Activated naive CD4-positive, alpha-beta T cell treated with anti-CD3 and anti-CD28 coated beads for 36 hours (primary cell): ENCODE results near the gene OR13C2. TPM values are rescaled to one million over a fixed set of nuclear protein-coding genes. Genes with fewer than 3 reads are reported as not detected.
"Not testable (repeated sequence)": the region's sequence is repeated elsewhere in the genome, so short reads cannot be mapped to it uniquely, and the experiment has no call there.

Experiments used
- CTCF ChIA-PET: fragments of 350-600 bp; sonication (Branson Sonifier 250); formaldehyde crosslinking; loops from one replicate; lab custom pipeline; 2021; ENCODE audit warnings: antibody characterized with exemption; lab: Charles Lee
- DNase-seq: peaks from one replicate; pipeline ENCODE4 v3.0.0-alpha.2; 2020
- H3K27ac Mint-ChIP-seq: one replicate; pipeline ENCODE4 v1.8.0; 2021; ENCODE audit warnings: mild to moderate bottlenecking, mixed read lengths
- H3K27me3 Mint-ChIP-seq: one replicate; pipeline ENCODE4 v1.8.0; 2021; ENCODE audit warnings: low read depth, mixed read lengths
- H3K36me3 Mint-ChIP-seq: one replicate; pipeline ENCODE4 v1.8.0; 2021; ENCODE audit warnings: low read depth, mixed read lengths
- H3K4me1 Mint-ChIP-seq: one replicate; pipeline ENCODE4 v1.8.0; 2021; ENCODE audit warnings: low read depth, mixed read lengths
- H3K4me3 Mint-ChIP-seq: one replicate; pipeline ENCODE4 v1.8.0; 2021; ENCODE audit warnings: mild to moderate bottlenecking, moderate library complexity, mixed read lengths
- H3K9me3 Mint-ChIP-seq: one replicate; pipeline ENCODE4 v1.8.0; 2021; ENCODE audit warnings: mixed read lengths
- intact Hi-C: fragments of 100-400 bp; cut with micrococcal nuclease; formaldehyde crosslinking; loops from one replicate; pipeline ENCODE4 v1.15.1; 2023
- total RNA-seq, 2 experiments: library from RNA; stranded (reverse); gene quantifications; one replicate each; pipeline ENCODE4 v1.2.3, GENCODE V29; 2021

The OR13C2 gene, protein sequence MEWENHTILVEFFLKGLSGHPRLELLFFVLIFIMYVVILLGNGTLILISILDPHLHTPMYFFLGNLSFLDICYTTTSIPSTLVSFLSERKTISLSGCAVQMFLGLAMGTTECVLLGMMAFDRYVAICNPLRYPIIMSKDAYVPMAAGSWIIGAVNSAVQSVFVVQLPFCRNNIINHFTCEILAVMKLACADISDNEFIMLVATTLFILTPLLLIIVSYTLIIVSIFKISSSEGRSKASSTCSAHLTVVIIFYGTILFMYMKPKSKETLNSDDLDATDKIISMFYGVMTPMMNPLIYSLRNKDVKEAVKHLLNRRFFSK
- total RNA-seq: not detected

DNA sequence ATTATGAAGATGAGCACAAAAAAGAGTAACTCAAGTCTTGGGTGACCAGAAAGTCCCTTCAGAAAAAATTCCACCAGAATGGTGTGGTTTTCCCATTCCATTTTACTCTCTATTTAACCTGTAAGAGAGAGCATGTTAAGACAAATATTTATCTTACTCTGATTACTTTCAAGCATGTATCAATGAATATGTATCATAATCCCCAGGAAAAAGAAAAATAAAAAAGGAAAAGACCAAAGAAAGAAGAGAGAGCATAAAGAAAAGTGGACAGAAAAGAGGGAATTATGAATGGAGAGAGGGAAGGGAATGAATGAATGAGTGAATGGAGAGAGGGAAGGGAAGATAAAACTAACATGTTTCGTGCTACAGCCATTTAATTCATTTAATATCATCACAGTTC lies at the start of gene OR13C2:
OR13C2 (minus strand) TSS at position 101 of the 400 bp plus-strand sequence; CDS start at position 101, 0 bp downstream.
- H3K4me1 Mint-ChIP-seq, DNase-seq, CTCF ChIA-PET, H3K9me3 Mint-ChIP-seq, H3K4me3 Mint-ChIP-seq, H3K36me3 Mint-ChIP-seq, H3K27me3 Mint-ChIP-seq, intact Hi-C loops, H3K27ac Mint-ChIP-seq: not testable (repeated sequence)

DNA sequence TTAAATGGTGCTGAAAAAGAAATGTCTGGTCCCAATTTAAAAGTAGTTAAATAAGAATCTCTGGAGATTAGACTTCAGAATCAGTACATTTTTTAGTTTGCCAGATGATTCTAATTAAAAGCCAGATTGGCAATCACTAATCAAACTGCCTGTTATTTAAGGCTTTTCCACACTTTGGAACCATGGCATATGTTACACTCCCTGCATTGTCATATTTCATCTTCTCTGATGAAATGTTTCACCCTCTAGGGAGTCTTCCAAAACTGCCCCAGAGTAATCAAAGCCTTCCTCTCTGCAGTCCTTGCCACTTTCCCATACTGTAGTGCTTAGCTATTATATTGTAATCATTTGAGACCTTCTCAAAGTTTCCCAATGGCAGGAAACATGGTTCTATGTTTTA lies 30.0 kb upstream of the OR13C2 start:
- Mint-ChIP-seq H3K27me3 (no peaks in the 10 kb centered on the region), H3K36me3 (no peaks in the 10 kb centered on the region), H3K4me1 (no peaks in the 10 kb centered on the region), H3K27ac (no peak overlapping the region), H3K4me3 (no peak overlapping the region), H3K9me3 (peaks cover 7% of the 10 kb centered on the region)
- intact Hi-C loops: no loop called here
- CTCF ChIA-PET: no interaction called here
- no peak for DNase-seq

DNA sequence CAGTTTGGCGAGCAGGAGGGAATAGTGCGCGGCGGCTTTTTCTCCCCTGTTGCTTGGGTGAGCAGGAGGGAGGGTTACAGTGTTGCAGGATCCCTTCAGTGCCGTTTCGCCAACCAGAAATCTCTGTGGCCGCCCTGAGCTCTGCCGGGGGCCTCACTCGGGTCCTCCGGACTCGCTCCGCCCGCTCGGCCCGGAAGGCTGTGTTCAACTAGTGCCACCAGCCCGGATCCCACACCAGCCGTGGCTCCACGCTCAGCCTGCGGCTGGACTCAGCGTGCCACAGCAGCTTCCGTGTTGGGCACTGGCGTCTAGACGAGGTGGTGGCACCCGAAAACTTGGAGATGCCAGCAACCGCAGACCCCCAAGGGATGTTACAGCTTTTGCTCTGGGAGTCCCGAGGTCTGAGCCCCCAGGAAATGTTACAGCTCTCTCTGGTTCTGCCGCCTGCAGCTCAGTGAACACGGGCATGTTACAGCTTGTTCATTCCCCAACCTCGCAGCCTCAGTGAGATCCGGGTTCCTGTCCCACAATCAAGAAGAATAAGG lies 28.6 kb upstream of the OR13C2 start:
- H3K27me3 Mint-ChIP-seq: no peaks in the 10 kb centered on the region
- DNase-seq: no peak
- H3K36me3 Mint-ChIP-seq: no peaks in the 10 kb centered on the region
- intact Hi-C loops: no loop called here
- H3K27ac Mint-ChIP-seq: no peak overlapping the region
- H3K4me1 Mint-ChIP-seq: no peaks in the 10 kb centered on the region
- H3K4me3 Mint-ChIP-seq: no peak overlapping the region
- CTCF ChIA-PET: no interaction called here
- H3K9me3 Mint-ChIP-seq: peaks cover 4% of the 10 kb centered on the region

DNA sequence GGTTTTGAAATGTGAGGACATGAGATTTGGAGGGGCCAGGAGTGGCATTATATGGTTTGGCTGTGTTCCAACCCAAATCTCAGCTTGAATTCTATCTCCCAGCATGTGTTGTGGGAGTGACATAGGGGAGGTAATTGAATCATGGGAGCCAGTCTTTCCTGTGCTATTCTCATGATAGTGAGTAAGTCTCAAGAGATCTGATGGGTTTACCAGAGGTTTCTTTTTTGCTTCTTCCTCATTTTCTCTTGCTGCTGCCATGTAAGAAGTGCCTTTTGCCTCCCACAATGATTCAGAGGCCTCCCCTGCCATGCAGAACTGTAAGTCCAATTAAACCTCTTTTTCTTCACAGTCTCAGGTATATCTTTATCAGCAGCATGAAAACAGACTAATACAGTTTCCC lies 20.5 kb upstream of the OR13C2 start:
- H3K4me1 Mint-ChIP-seq, H3K36me3 Mint-ChIP-seq, intact Hi-C loops, H3K27ac Mint-ChIP-seq, DNase-seq, H3K27me3 Mint-ChIP-seq, H3K4me3 Mint-ChIP-seq, CTCF ChIA-PET: not testable (repeated sequence)
- peaks cover 10% of the 10 kb centered on the region for H3K9me3 Mint-ChIP-seq

DNA sequence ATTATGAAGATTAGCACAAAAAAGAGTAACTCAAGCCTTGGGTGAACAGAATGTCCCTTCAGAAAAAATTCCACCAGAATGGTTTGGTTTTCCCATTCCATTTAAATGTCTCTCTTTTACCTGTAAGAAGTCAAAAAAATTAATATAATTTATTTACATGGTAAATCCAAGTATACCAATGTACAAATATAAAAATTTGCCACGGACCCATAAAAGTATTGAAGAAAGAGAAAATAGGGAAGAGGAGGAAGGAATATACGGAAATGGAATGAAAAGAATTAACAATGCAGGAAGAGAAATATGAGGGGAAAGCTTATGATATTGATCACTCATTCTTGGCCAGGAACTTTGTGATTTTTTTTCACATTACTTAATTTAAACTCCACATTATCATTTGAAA lies 12.7 kb upstream of the OR13C2 start, which contains the start of gene OR13C9:
OR13C9 (minus strand) TSS at position 101 of the 400 bp plus-strand sequence; CDS start at position 101, 0 bp downstream.
- H3K27me3 Mint-ChIP-seq: no peaks in the 10 kb centered on the region
- no peaks in the 10 kb centered on the region for H3K9me3 Mint-ChIP-seq
- no peak within 1 kb of the TSS for H3K27ac Mint-ChIP-seq
- DNase-seq: no peak
- no peaks in the 10 kb centered on the region for H3K4me1 Mint-ChIP-seq
- intact Hi-C loops: no loop called here
- CTCF ChIA-PET: no interaction called here
- no peaks in the 10 kb centered on the region for H3K36me3 Mint-ChIP-seq
- no peak within 1 kb of the TSS for H3K4me3 Mint-ChIP-seq

DNA sequence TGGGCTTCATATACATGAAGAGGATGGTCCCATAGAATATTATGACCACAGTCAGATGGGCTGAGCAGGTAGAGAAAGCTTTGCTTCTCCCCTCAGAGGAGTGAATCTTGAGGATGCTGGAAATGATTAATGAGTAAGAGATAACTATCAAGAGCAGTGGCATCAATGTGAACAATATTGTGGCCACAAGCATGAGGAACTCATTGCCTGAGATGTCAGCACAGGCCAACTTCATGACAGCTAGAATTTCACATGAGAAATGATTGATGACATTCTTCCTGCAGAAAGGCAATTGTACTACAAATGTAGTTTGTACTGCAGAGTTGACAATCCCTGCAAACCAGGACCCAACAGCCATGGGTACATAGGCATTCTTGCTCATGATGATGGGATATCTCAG lies 12.0 kb upstream of the OR13C2 start:
- DNase-seq: no peak
- Mint-ChIP-seq H3K36me3 (no peaks in the 10 kb centered on the region), H3K4me1 (no peaks in the 10 kb centered on the region), H3K27me3 (no peaks in the 10 kb centered on the region), H3K27ac (no peak overlapping the region), H3K9me3 (no peaks in the 10 kb centered on the region), H3K4me3 (no peak overlapping the region)
- intact Hi-C loops: no loop called here
- CTCF ChIA-PET: no interaction called here

DNA sequence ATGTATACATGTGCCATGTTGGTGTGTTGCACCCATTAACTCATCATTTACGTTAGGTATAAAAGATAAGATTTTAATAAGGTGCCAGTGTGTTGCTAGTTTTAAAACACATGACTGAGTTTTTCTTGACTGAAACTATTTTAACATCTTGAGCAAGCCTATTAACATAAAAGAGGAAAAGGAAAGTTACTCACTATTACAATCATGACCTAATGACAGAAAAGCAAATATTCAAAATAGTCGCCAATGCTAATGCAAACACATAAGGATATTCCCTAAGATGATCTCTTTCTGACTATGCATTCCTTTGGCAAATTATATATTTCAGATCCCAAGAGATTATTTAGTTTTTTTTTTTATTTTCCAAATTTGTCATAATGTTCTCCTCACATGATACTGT lies 5.8 kb upstream of the OR13C2 start:
- CTCF ChIA-PET: no interaction called here
- Mint-ChIP-seq H3K27ac (no peak overlapping the region), H3K9me3 (no peaks in the 10 kb centered on the region), H3K4me1 (no peaks in the 10 kb centered on the region), H3K27me3 (peaks cover 4% of the 10 kb centered on the region), H3K4me3 (no peak overlapping the region), H3K36me3 (no peaks in the 10 kb centered on the region)
- intact Hi-C loops: no loop called here
- DNase-seq: no peak

DNA sequence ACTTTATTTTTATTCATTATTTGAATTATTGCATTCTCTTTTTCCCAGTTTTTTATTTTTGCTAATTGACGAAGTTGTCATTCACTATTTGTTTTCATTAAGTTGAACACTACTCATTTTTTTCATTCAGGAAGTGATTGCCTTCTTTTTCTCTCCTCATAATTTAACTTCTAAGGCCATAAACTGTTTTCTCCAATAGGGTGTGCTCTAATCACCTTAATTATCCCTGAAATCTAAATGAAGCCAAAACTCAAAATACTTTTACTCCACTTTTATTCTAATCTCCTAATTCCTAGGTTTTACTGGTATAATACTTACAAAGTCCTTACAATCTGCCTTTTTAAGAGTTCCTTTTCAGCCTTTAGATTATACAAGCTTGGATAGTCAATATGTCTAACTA lies 2.9 kb upstream of the OR13C2 start:
- Mint-ChIP-seq H3K4me3 (no peak overlapping the region), H3K27ac (no peak overlapping the region), H3K36me3 (no peaks in the 10 kb centered on the region), H3K9me3 (no peaks in the 10 kb centered on the region), H3K27me3 (peaks cover 4% of the 10 kb centered on the region), H3K4me1 (no peaks in the 10 kb centered on the region)
- CTCF ChIA-PET: no interaction called here
- no peak for DNase-seq
- intact Hi-C loops: loop anchor here (1.0 kb wide), 1 partner anchor 135 kb away; no protein-coding TSS in a partner anchor

DNA sequence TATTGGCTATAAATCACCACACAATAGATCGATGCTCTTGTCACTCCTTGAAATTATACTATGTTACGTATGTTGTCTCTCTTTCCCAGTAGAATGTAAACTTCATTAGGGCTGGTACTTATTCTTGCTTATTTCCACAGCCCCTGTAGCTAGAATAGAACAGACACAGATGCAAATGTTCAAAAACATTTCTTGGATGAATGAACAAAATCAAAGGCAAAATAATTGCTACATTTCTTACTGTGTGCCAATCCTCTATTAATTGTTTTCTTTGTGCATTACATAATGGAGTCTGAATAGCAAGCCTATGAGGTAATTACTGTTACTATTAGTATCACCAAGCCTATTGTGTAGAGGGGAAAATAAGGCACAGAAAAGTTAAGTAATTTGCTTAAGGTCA lies 725 bp upstream of the OR13C2 start:
- Mint-ChIP-seq H3K4me1 (no peaks in the 10 kb centered on the region), H3K9me3 (no peaks in the 10 kb centered on the region), H3K4me3 (no peak overlapping the region), H3K27me3 (peaks cover 4% of the 10 kb centered on the region), H3K27ac (no peak overlapping the region), H3K36me3 (no peaks in the 10 kb centered on the region)
- intact Hi-C loops: no loop called here
- no peak for DNase-seq
- CTCF ChIA-PET: interaction anchor here (0.7 kb wide), 1 partner anchor 15 kb away, joined by 3 read pairs; no protein-coding TSS in a partner anchor

DNA sequence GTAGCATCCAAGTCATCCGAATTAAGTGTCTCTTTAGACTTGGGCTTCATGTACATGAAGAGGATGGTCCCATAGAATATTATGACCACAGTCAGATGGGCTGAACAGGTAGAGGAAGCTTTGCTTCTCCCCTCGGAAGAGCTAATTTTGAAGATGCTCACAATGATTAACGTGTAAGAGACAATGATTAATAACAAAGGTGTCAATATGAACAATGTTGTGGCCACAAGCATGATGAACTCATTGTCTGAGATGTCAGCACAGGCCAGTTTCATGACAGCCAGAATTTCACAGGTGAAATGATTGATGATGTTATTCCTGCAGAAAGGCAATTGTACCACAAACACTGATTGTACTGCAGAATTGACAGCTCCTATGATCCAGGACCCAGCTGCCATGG lies 626 bp downstream of the OR13C2 start:
- CTCF ChIA-PET: no interaction called here
- intact Hi-C loops: no loop called here
- Mint-ChIP-seq H3K27ac (no peak overlapping the region), H3K9me3 (no peaks in the 10 kb centered on the region), H3K27me3 (peaks cover 4% of the 10 kb centered on the region), H3K4me1 (no peaks in the 10 kb centered on the region), H3K4me3 (no peak overlapping the region), H3K36me3 (no peaks in the 10 kb centered on the region)
- no peak for DNase-seq

DNA sequence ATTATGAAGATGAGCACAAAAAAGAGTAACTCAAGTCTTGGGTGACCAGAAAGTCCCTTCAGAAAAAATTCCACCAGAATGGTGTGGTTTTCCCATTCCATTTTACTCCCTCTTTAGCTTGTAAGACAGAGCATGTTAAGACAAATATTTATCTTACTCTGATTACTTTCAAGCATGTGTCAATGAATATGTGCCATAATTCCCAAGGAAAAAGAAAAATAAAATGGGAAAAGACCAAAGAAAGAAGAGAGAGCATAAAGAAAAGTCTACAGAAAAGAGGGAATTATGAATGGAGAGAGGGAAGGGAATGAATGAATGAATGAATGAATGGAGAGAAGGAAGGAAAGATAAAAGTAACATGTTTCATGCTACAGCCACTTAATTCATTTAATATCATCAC lies 6.1 kb downstream of the OR13C2 start, which contains the start of gene OR13C5:
OR13C5 (minus strand) TSS at position 101 of the 400 bp plus-strand sequence; CDS start at position 101, 0 bp downstream.
- H3K4me1 Mint-ChIP-seq, H3K36me3 Mint-ChIP-seq, H3K9me3 Mint-ChIP-seq, H3K4me3 Mint-ChIP-seq, H3K27me3 Mint-ChIP-seq, CTCF ChIA-PET, DNase-seq, intact Hi-C loops, H3K27ac Mint-ChIP-seq: not testable (repeated sequence)

DNA sequence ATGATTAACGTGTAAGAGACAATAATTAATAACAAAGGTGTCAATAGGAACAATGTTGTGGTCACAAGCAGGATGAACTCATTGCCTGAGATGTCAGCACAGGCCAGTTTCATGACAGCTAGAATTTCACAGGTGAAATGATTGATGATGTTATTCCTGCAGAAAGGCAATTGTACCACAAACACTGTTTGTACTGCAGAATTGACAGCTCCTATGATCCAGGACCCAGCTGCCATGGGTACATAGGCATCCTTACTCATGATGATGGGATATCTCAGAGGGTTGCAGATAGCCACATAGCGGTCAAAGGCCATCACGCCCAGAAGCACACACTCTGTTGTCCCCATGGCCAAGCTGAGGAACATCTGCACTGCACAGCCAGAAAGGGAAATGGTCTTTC lies 6.7 kb downstream of the OR13C2 start:
- H3K27me3 Mint-ChIP-seq, CTCF ChIA-PET, H3K4me1 Mint-ChIP-seq, H3K36me3 Mint-ChIP-seq, H3K27ac Mint-ChIP-seq, H3K4me3 Mint-ChIP-seq, intact Hi-C loops, H3K9me3 Mint-ChIP-seq, DNase-seq: not testable (repeated sequence)

DNA sequence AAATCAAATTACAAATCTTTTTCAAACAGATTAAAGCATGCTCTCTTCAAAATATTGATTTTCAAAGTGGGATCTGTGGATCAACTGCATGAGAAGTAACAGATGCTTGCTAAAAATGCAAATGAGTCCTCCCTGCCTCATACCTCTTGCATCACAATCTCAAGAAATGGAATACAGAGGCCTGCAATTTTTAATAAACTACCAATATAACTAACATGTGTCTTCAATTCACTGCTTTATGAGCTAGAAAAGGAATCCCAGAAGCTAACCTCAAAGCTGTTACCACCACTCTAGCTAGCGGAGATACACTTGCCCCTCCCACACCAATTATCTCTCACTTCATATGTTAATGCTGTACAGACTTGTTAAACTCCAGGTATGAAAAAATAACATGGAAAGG lies 15.8 kb downstream of the OR13C2 start:
- no peaks in the 10 kb centered on the region for H3K36me3 Mint-ChIP-seq
- H3K27me3 Mint-ChIP-seq: no peaks in the 10 kb centered on the region
- CTCF ChIA-PET: no interaction called here
- no peaks in the 10 kb centered on the region for H3K4me1 Mint-ChIP-seq
- H3K27ac Mint-ChIP-seq: no peak overlapping the region
- H3K4me3 Mint-ChIP-seq: no peak overlapping the region
- H3K9me3 Mint-ChIP-seq: peaks cover 2% of the 10 kb centered on the region
- no peak for DNase-seq
- intact Hi-C loops: no loop called here
